Measurements from ENCODE around the gene BMAL2.

- no peak for TF ChIP-seq EP300 (IDR thresholded peaks at IDR 0.05)
- no peak for TF ChIP-seq CTCF (IDR thresholded peaks at IDR 0.05)
- no peak for TF ChIP-seq POLR2A (IDR thresholded peaks at IDR 0.05)
Observed at GRCh38 chr12:27344246-27344645, 11.6 kb downstream of the BMAL2 start.
